Activated naive CD4-positive, alpha-beta T cell treated with anti-CD3 and anti-CD28 coated beads for 36 hours (primary cell): ENCODE data around the gene SERBP1. TPM values are rescaled to one million over a fixed set of nuclear protein-coding genes. Genes with fewer than 3 reads are reported as not detected.
A peak's percentile ranks its signal among the peaks of the same experiment; 100 is the strongest.

ENCODE experiments used
- CTCF ChIA-PET: fragments of 350-600 bp; sonication (Branson Sonifier 250); formaldehyde crosslinking; loops from one replicate; lab custom pipeline; 2021; ENCODE audit warnings: antibody characterized with exemption; lab: Charles Lee
- DNase-seq: peaks from one replicate; pipeline ENCODE4 v3.0.0-alpha.2; 2020
- H3K27ac Mint-ChIP-seq: one replicate; pipeline ENCODE4 v1.8.0; 2021; ENCODE audit warnings: mild to moderate bottlenecking, mixed read lengths
- H3K27me3 Mint-ChIP-seq: one replicate; pipeline ENCODE4 v1.8.0; 2021; ENCODE audit warnings: low read depth, mixed read lengths
- H3K36me3 Mint-ChIP-seq: one replicate; pipeline ENCODE4 v1.8.0; 2021; ENCODE audit warnings: low read depth, mixed read lengths
- H3K4me1 Mint-ChIP-seq: one replicate; pipeline ENCODE4 v1.8.0; 2021; ENCODE audit warnings: low read depth, mixed read lengths
- H3K4me3 Mint-ChIP-seq: one replicate; pipeline ENCODE4 v1.8.0; 2021; ENCODE audit warnings: mild to moderate bottlenecking, moderate library complexity, mixed read lengths
- H3K9me3 Mint-ChIP-seq: one replicate; pipeline ENCODE4 v1.8.0; 2021; ENCODE audit warnings: mixed read lengths
- intact Hi-C: fragments of 100-400 bp; cut with micrococcal nuclease; formaldehyde crosslinking; loops from one replicate; pipeline ENCODE4 v1.15.1; 2023
- total RNA-seq, 2 experiments: library from RNA; stranded (reverse); gene quantifications; one replicate each; pipeline ENCODE4 v1.2.3, GENCODE V29; 2021

SERBP1 gene
- total RNA-seq, 2 experiments from 2014 or later, result 527 to 537 TPM

GRCh38 chr1:67437961-67438360 lies 7.8 kb upstream of the SERBP1 start:
- Mint-ChIP-seq H3K27ac (no peak overlapping the region), H3K4me1 (peaks cover 40% of the 10 kb centered on the region), H3K9me3 (no peaks in the 10 kb centered on the region), H3K36me3 (no peaks in the 10 kb centered on the region), H3K27me3 (no peaks in the 10 kb centered on the region), H3K4me3 (no peak overlapping the region)
- CTCF ChIA-PET, result interaction anchor here (1.2 kb wide), 1 partner anchor 62 kb away, joined by 4 read pairs; no protein-coding TSS in a partner anchor
- DNase-seq, result no peak
- intact Hi-C loops, result loop anchor here (10.0 kb wide), 1 partner anchor 1063 kb away; no protein-coding TSS in a partner anchor

- no peak for DNase-seq
- CTCF ChIA-PET, result interaction anchor here (0.7 to 1.2 kb wide), 2 partner anchors 64 to 682 kb away, joined by 3 to 4 read pairs; no protein-coding TSS in a partner anchor
- H3K9me3 Mint-ChIP-seq, result no peaks in the 10 kb centered on the region
- H3K36me3 Mint-ChIP-seq, result no peaks in the 10 kb centered on the region
- H3K27ac Mint-ChIP-seq, result no peak overlapping the region
- H3K27me3 Mint-ChIP-seq, result no peaks in the 10 kb centered on the region
- H3K4me1 Mint-ChIP-seq, result peaks cover 42% of the 10 kb centered on the region
- intact Hi-C loops, result loop anchor here (10.0 kb wide), 1 partner anchor 1062 kb away; no protein-coding TSS in a partner anchor
- no peak overlapping the region for H3K4me3 Mint-ChIP-seq
These were observed 6.4 kb upstream of the SERBP1 start for GRCh38 chr1:67436511-67437055.

- no peaks in the 10 kb centered on the region for H3K27me3 Mint-ChIP-seq
- no peak overlapping the region for H3K4me3 Mint-ChIP-seq
- no peak overlapping the region for H3K27ac Mint-ChIP-seq
- CTCF ChIA-PET, result no interaction called here
- no peaks in the 10 kb centered on the region for H3K9me3 Mint-ChIP-seq
- intact Hi-C loops, result loop anchor here (5.0 to 10.0 kb wide), 2 partner anchors 1060 to 1097 kb away; no protein-coding TSS in a partner anchor
- peaks cover 37% of the 10 kb centered on the region for H3K4me1 Mint-ChIP-seq
- H3K36me3 Mint-ChIP-seq, result peaks cover 8% of the 10 kb centered on the region
- no peak for DNase-seq
These were observed 4.3 kb upstream of the SERBP1 start for GRCh38 chr1:67434491-67434890.

GRCh38 chr1:67433837-67434236 lies 3.6 kb upstream of the SERBP1 start:
- Mint-ChIP-seq H3K4me3 (no peak overlapping the region), H3K36me3 (peaks cover 14% of the 10 kb centered on the region), H3K4me1 (peaks cover 37% of the 10 kb centered on the region), H3K27me3 (no peaks in the 10 kb centered on the region), H3K9me3 (no peaks in the 10 kb centered on the region), H3K27ac (peak overlapping the region; percentile 81)
- CTCF ChIA-PET, result interaction anchor here (0.6 kb wide), 1 partner anchor 219 kb away, joined by 6 read pairs; no protein-coding TSS in a partner anchor
- intact Hi-C loops, result loop anchor here (5.0 to 10.0 kb wide), 2 partner anchors 1059 to 1097 kb away; no protein-coding TSS in a partner anchor
- DNase-seq, result no peak

- intact Hi-C loops, result loop anchor here (5.0 to 10.0 kb wide), 2 partner anchors 1058 to 1095 kb away; no protein-coding TSS in a partner anchor
- H3K27ac Mint-ChIP-seq, result peak overlapping the region; percentile 81
- H3K36me3 Mint-ChIP-seq, result peaks cover 25% of the 10 kb centered on the region
- CTCF ChIA-PET, result interaction anchor here (0.6 to 2.6 kb wide), 5 partner anchors 9 to 118 kb away, joined by 3 to 13 read pairs (median 6); no protein-coding TSS in a partner anchor
- no peak overlapping the region for H3K4me3 Mint-ChIP-seq
- no peaks in the 10 kb centered on the region for H3K9me3 Mint-ChIP-seq
- H3K27me3 Mint-ChIP-seq, result no peaks in the 10 kb centered on the region
- peaks cover 37% of the 10 kb centered on the region for H3K4me1 Mint-ChIP-seq
- no peak for DNase-seq
These were observed 2.5 kb upstream of the SERBP1 start for GRCh38 chr1:67432745-67433144.

- CTCF ChIA-PET, result interaction anchor here (0.6 to 2.6 kb wide), 6 partner anchors 9 to 261 kb away, joined by 3 to 13 read pairs (median 5); no protein-coding TSS in a partner anchor
- no peaks in the 10 kb centered on the region for H3K9me3 Mint-ChIP-seq
- peaks cover 32% of the 10 kb centered on the region for H3K36me3 Mint-ChIP-seq
- no peaks in the 10 kb centered on the region for H3K27me3 Mint-ChIP-seq
- H3K27ac Mint-ChIP-seq, result peak overlapping the region; percentile 98
- peak; percentile 33 for DNase-seq
- H3K4me1 Mint-ChIP-seq, result peaks cover 37% of the 10 kb centered on the region
- intact Hi-C loops, result loop anchor here (1.0 to 10.0 kb wide), 5 partner anchors 47 to 1095 kb away; no protein-coding TSS in a partner anchor
- H3K4me3 Mint-ChIP-seq, result peak overlapping the region; percentile 97
These were observed 1.8 kb upstream of the SERBP1 start for GRCh38 chr1:67431869-67432578.

- peaks cover 37% of the 10 kb centered on the region for H3K36me3 Mint-ChIP-seq
- peak overlapping the region; percentile 98 for H3K27ac Mint-ChIP-seq
- CTCF ChIA-PET, result interaction anchor here (1.8 to 2.6 kb wide), 3 partner anchors 10 to 260 kb away, joined by 4 to 13 read pairs (median 9); no protein-coding TSS in a partner anchor
- DNase-seq, result no peak
- H3K4me1 Mint-ChIP-seq, result peaks cover 37% of the 10 kb centered on the region
- H3K9me3 Mint-ChIP-seq, result no peaks in the 10 kb centered on the region
- peak overlapping the region; percentile 97 for H3K4me3 Mint-ChIP-seq
- intact Hi-C loops, result loop anchor here (1.0 to 10.0 kb wide), 5 partner anchors 48 to 1094 kb away; no protein-coding TSS in a partner anchor
- no peaks in the 10 kb centered on the region for H3K27me3 Mint-ChIP-seq
These were observed 1.1 kb upstream of the SERBP1 start for GRCh38 chr1:67431156-67431765.

GRCh38 chr1:67429528-67430357 lies 459 bp downstream of the SERBP1 start:
- Mint-ChIP-seq H3K36me3 (peaks cover 51% of the 10 kb centered on the region), H3K9me3 (no peaks in the 10 kb centered on the region), H3K27ac (peak overlapping the region; percentile 98), H3K4me3 (peak overlapping the region; percentile 97), H3K4me1 (peaks cover 47% of the 10 kb centered on the region), H3K27me3 (no peaks in the 10 kb centered on the region)
- DNase-seq, result peak; percentile 41
- CTCF ChIA-PET, result interaction anchor here (0.6 to 3.6 kb wide), 4 partner anchors 62 to 217 kb away, joined by 3 to 19 read pairs (median 3); no protein-coding TSS in a partner anchor
- intact Hi-C loops, result loop anchor here (1.0 to 10.0 kb wide), 15 partner anchors 49 to 1092 kb away; partner anchors contain the start of gene SLC35D1

- Mint-ChIP-seq H3K9me3 (no peaks in the 10 kb centered on the region), H3K36me3 (peaks cover 56% of the 10 kb centered on the region), H3K27ac (peak overlapping the region; percentile 98), H3K4me1 (peaks cover 46% of the 10 kb centered on the region), H3K27me3 (no peaks in the 10 kb centered on the region), H3K4me3 (peak overlapping the region; percentile 97)
- intact Hi-C loops, result no loop called here
- CTCF ChIA-PET, result interaction anchor here (0.9 to 3.6 kb wide), 5 partner anchors 63 to 216 kb away, joined by 3 to 19 read pairs (median 3); no protein-coding TSS in a partner anchor
- peak; percentile 45 for DNase-seq
These were observed 1.1 kb downstream of the SERBP1 start for GRCh38 chr1:67429011-67429527.

- Mint-ChIP-seq H3K27me3 (no peaks in the 10 kb centered on the region), H3K9me3 (no peaks in the 10 kb centered on the region), H3K27ac (peak overlapping the region; percentile 98), H3K4me1 (peaks cover 47% of the 10 kb centered on the region), H3K36me3 (peaks cover 66% of the 10 kb centered on the region), H3K4me3 (peak overlapping the region; percentile 97)
- CTCF ChIA-PET, result interaction anchor here (0.6 to 3.6 kb wide), 4 partner anchors 27 to 215 kb away, joined by 3 to 19 read pairs (median 11); no protein-coding TSS in a partner anchor
- DNase-seq, result no peak
- intact Hi-C loops, result loop anchor here (1.0 kb wide), 1 partner anchor 9 kb away; no protein-coding TSS in a partner anchor
These were observed 2.3 kb downstream of the SERBP1 start for GRCh38 chr1:67427947-67428346.

GRCh38 chr1:67427465-67427864 lies 2.7 kb downstream of the SERBP1 start:
- Mint-ChIP-seq H3K36me3 (peaks cover 71% of the 10 kb centered on the region), H3K27me3 (no peaks in the 10 kb centered on the region), H3K4me3 (peak overlapping the region; percentile 97), H3K9me3 (no peaks in the 10 kb centered on the region), H3K4me1 (peaks cover 49% of the 10 kb centered on the region), H3K27ac (peak overlapping the region; percentile 98)
- CTCF ChIA-PET, result interaction anchor here (1.1 to 3.6 kb wide), 3 partner anchors 64 to 215 kb away, joined by 3 to 19 read pairs (median 19); no protein-coding TSS in a partner anchor
- no peak for DNase-seq
- intact Hi-C loops, result no loop called here
